Tibial artery (tissue), 4 donors: Measurements from ENCODE around the gene VAV2.

Experiments used
- DNase-seq, 2 donors: peaks; one replicate each; pipeline ENCODE4 v3.0.0-alpha.2; 2019
- H3K27ac ChIP-seq, 2 donors: fragments of 200-600 bp; sonication (generic) in 1 of 2; 1 replicate in 1 of 2; 2 replicates in 1 of 2; pipeline ENCODE4 v1.5.1; 2018 to 2019; ENCODE audit warnings: mild to moderate bottlenecking in 1 of 2
- H3K27me3 ChIP-seq, 2 donors: fragments of 200-600 bp; sonication (generic) in 1 of 2; one replicate each; pipeline versions ENCODE4 v1.5.1 to v1.6.0; 2016 to 2019
- H3K36me3 ChIP-seq, 3 donors: fragments of 200-600 bp; sonication (generic) in 2 of 3; one replicate each; pipeline ENCODE4 v1.5.1; 2016 to 2019; ENCODE audit warnings: mild to moderate bottlenecking in 2 of 3
- H3K4me1 ChIP-seq, 4 donors: fragments of 200-600 bp; sonication (generic) in 2 of 4; 1 replicate in 3 of 4; 2 replicates in 1 of 4; pipeline ENCODE4 v1.5.1; 2016 to 2019
- H3K4me3 ChIP-seq, 2 donors: fragments of 200-600 bp; sonication (generic) in 1 of 2; 1 replicate in 1 of 2; 2 replicates in 1 of 2; pipeline ENCODE4 v1.5.1; 2018 to 2019; ENCODE audit warnings: mild to moderate bottlenecking in 2 of 2
- H3K9me3 ChIP-seq, 3 donors: fragments of 200-600 bp; sonication (generic) in 1 of 3; one replicate each; pipeline ENCODE4 v1.5.1; 2016 to 2019
- CTCF ChIP-seq, 2 experiments: fragments of 200-600 bp in 1 of 2; fragments of 450-650 bp in 1 of 2; IDR thresholded peaks; one replicate each; pipeline ENCODE4 v1.5.1; 2017 to 2019; ENCODE audit warnings: antibody characterized with exemption in 2 of 2, mild to moderate bottlenecking in 1 of 2, moderate library complexity in 1 of 2
- intact Hi-C: fragments of 100-400 bp; cut with DNase I; formaldehyde crosslinking; loops from one replicate; pipeline ENCODE4 v1.15.0; 2023; ENCODE audit warnings: low total_unique reads

Gene VAV2

GRCh38 chr9:133976887-133977286, 15.2 kb downstream of the VAV2 start:
- intact Hi-C loops = no loop called here
- no peaks in the 10 kb centered on the region for H3K36me3 ChIP-seq
- no peak overlapping the region for H3K4me3 ChIP-seq
- no peaks in the 10 kb centered on the region for H3K27me3 ChIP-seq
- peaks cover 0 to 25% (median 14%) of the 10 kb centered on the region in 4 donors for H3K4me1 ChIP-seq
- H3K27ac ChIP-seq = no peak overlapping the region
- no peak for DNase-seq
- TF ChIP-seq CTCF (IDR thresholded peaks at IDR 0.05) = no peak
- no peaks in the 10 kb centered on the region for H3K9me3 ChIP-seq

GRCh38 chr9:133976191-133976861, 15.8 kb downstream of the VAV2 start:
- no peak for DNase-seq
- no peak for TF ChIP-seq CTCF (IDR thresholded peaks at IDR 0.05)

GRCh38 chr9:133975511-133975910, 16.6 kb downstream of the VAV2 start:
- Histone ChIP-seq H3K4me3 (no peak overlapping the region), H3K36me3 (no peaks in the 10 kb centered on the region), H3K9me3 (no peaks in the 10 kb centered on the region), H3K27ac (no peak overlapping the region), H3K4me1 (peaks cover 0 to 27% (median 14%) of the 10 kb centered on the region in 4 donors), H3K27me3 (no peaks in the 10 kb centered on the region)
- TF ChIP-seq CTCF (IDR thresholded peaks at IDR 0.05) = no peak
- intact Hi-C loops = no loop called here
- DNase-seq = no peak

More at GRCh38 chr9:133976191-133976861, 15.8 kb downstream of the VAV2 start:
- H3K4me3 ChIP-seq = no peak overlapping the region
- H3K9me3 ChIP-seq = no peaks in the 10 kb centered on the region
- H3K36me3 ChIP-seq = no peaks in the 10 kb centered on the region
- intact Hi-C loops = no loop called here
- H3K4me1 ChIP-seq = peaks cover 0 to 27% (median 14%) of the 10 kb centered on the region in 4 donors
- H3K27me3 ChIP-seq = no peaks in the 10 kb centered on the region
- no peak overlapping the region for H3K27ac ChIP-seq

GRCh38 chr9:133974631-133975341, 17.3 kb downstream of the VAV2 start:
- H3K4me1 ChIP-seq = peaks cover 0 to 20% (median 12%) of the 10 kb centered on the region in 4 donors
- H3K9me3 ChIP-seq = no peaks in the 10 kb centered on the region
- H3K27ac ChIP-seq = no peak overlapping the region
- H3K36me3 ChIP-seq = no peaks in the 10 kb centered on the region
- no peaks in the 10 kb centered on the region for H3K27me3 ChIP-seq
- H3K4me3 ChIP-seq = no peak overlapping the region
- no peak for TF ChIP-seq CTCF (IDR thresholded peaks at IDR 0.05)
- intact Hi-C loops = no loop called here
- DNase-seq = no peak

- intact Hi-C loops = no loop called here
- Histone ChIP-seq H3K9me3 (no peaks in the 10 kb centered on the region), H3K36me3 (no peaks in the 10 kb centered on the region), H3K4me1 (peaks cover 0 to 12% (median 4%) of the 10 kb centered on the region in 4 donors), H3K27me3 (no peaks in the 10 kb centered on the region), H3K4me3 (no peak overlapping the region), H3K27ac (no peak overlapping the region)
- no peak for DNase-seq
- no peak for TF ChIP-seq CTCF (IDR thresholded peaks at IDR 0.05)
Observed at GRCh38 chr9:133973791-133974630, 18.1 kb downstream of the VAV2 start.
